HCT116 (cell line): ENCODE measurements around the gene DHX30.

ENCODE experiments used
- CEBPB ChIP-seq: IDR thresholded peaks from 2 replicates; pipeline ENCODE4 v1.6.1; 2012; ENCODE audit warnings: low read depth
- EGR1 ChIP-seq: IDR thresholded peaks from 2 replicates; pipeline ENCODE4 v1.6.1; 2012; ENCODE audit warnings: low read depth
- EZH2 ChIP-seq: fragments of 200-600 bp; sonication (generic); IDR thresholded peaks from 2 replicates; pipeline ENCODE4 v1.6.1; 2017; ENCODE audit warnings: antibody characterized with exemption, mixed run types
- EZH2phosphoT487 ChIP-seq: fragments of 200-600 bp; IDR thresholded peaks from 2 replicates; pipeline ENCODE4 v1.6.1; 2018; ENCODE audit warnings: antibody characterized with exemption, borderline replicate concordance
- POLR2A ChIP-seq: IDR thresholded peaks from 2 replicates; pipeline ENCODE4 v1.7.0; 2011; ENCODE audit warnings: borderline replicate concordance; ENCODE audit not compliant: insufficient read depth, insufficient read length; ENCODE audit errors: extremely low read depth
- POLR2AphosphoS5 ChIP-seq: IDR thresholded peaks from 2 replicates; pipeline ENCODE4 v1.6.1; 2011; ENCODE audit warnings: mild to moderate bottlenecking, low read depth, low read length, moderate library complexity
- RAD21 ChIP-seq: IDR thresholded peaks from 2 replicates; pipeline ENCODE4 v1.6.1; 2012; ENCODE audit warnings: low read depth, mild to moderate bottlenecking
- TF ChIP-seq, protein P1 (sequence below), 3 experiments: fragments of 200-600 bp in 1 of 3; sonication (generic) in 1 of 3; IDR thresholded peaks in 2 of 3; conservative IDR thresholded peaks in 1 of 3; 2 replicates each; pipeline ENCODE4 v1.5.1; 2012 to 2017; ENCODE audit warnings: low read depth in 2 of 3, low read length in 2 of 3, antibody characterized with exemption in 1 of 3, borderline replicate concordance in 1 of 3, control low read depth in 1 of 3, mild to moderate bottlenecking in 1 of 3, mixed read lengths in 1 of 3, mixed run types in 1 of 3, moderate library complexity in 1 of 3; ENCODE audit not compliant: insufficient read depth in 1 of 3

GRCh38 chr3:47854720-47855455, 52.0 kb downstream of the DHX30 start:
- TF ChIP-seq CEBPB (no peak), POLR2AphosphoS5 (no peak), EZH2phosphoT487 (no peak), RAD21 (no peak), EGR1 (no peak), EZH2 (no peak), POLR2A (no peak)
- TF ChIP-seq, protein P1, sequence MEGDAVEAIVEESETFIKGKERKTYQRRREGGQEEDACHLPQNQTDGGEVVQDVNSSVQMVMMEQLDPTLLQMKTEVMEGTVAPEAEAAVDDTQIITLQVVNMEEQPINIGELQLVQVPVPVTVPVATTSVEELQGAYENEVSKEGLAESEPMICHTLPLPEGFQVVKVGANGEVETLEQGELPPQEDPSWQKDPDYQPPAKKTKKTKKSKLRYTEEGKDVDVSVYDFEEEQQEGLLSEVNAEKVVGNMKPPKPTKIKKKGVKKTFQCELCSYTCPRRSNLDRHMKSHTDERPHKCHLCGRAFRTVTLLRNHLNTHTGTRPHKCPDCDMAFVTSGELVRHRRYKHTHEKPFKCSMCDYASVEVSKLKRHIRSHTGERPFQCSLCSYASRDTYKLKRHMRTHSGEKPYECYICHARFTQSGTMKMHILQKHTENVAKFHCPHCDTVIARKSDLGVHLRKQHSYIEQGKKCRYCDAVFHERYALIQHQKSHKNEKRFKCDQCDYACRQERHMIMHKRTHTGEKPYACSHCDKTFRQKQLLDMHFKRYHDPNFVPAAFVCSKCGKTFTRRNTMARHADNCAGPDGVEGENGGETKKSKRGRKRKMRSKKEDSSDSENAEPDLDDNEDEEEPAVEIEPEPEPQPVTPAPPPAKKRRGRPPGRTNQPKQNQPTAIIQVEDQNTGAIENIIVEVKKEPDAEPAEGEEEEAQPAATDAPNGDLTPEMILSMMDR (IDR thresholded peaks at IDR 0.05 in 2 of 3, conservative IDR thresholded peaks at IDR 0.05 in 1 of 3; ENCODE audit: borderline replicate concordance in 1 of 3, insufficient read depth in 1 of 3, low read depth in 2 of 3, low read length in 2 of 3), result peak in 2 of 3 experiments; percentile 9 to 38; a peak in 2 of 6 replicates
